A204.1 (cell line): ENCODE data around the gene DRC7.
"Not testable (repeated sequence)": the region's sequence is repeated elsewhere in the genome, so short reads cannot be mapped to it uniquely, and the experiment has no call there.

ENCODE experiments used
- FAIRE-seq: peaks from 2 replicates; lab custom pipeline; 2012; peaks lifted over from hg19 to GRCh38; lab: Jason Lieb, UNC

DRC7 gene

DNA sequence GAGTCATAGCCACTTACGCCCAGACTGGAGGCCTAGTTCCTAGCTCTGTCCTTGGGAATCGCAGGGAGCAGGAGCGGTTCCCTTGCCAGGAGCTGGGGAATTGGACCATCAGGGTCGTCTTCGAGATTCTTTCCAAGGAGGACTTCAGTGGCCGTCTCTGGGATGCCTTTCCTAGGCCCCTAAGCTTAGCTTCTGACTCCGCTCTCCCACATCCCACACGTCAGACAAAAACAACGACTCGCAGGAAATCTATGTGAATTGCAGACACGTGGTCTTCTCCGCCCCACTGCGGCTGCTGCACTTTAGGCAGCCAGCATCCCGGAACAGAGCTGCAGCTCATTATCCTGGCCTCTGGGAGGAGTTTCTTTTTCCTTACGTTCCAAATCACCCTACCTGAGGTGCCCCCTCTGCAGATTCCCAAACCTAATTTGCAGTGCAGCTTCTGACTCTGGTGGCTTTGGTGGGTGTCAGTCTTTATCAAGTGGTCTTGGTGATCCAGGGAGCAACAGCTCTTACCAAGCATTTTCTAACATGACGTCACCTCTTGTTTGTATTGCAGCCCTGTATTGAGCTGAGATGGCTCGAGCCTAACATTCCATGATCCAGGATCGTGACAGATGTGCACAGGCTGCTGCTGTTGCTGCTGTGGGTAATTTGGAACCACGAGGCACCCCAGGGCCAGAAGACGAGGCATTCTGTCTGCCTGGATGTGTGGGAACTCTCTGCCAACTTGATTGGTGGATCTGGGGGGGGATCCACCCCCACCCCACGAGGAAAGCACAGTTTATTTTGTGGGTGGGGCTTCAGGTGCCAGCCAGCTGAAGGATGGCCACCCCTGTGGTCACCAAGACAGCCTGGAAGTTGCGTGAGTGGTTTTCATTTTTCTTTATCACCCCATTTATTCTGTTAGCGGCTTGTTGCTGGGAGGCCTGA, 42.1 kb downstream of the DRC7 start:
- no peak for FAIRE-seq

DNA sequence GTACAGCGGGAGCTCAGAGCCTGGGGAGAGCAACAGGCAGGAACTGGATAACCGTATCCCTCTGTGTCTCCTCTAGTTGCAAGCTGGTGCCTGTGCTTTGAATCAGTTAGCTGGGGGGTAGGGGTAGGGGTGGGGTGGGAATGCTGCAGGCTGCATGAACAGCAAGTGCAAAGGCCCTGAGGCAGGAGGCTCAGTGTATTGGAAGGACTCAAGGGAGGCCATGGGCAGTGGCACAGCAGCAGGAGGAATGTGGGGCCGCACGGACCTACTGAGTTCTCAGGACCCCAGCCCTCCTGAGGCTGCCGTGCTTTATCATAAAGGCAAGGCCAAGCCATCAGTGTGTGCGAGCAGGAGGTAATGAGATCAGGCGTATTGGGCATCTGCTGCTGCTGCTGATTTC, 44.2 kb downstream of the DRC7 start:
- no peak for FAIRE-seq

DNA sequence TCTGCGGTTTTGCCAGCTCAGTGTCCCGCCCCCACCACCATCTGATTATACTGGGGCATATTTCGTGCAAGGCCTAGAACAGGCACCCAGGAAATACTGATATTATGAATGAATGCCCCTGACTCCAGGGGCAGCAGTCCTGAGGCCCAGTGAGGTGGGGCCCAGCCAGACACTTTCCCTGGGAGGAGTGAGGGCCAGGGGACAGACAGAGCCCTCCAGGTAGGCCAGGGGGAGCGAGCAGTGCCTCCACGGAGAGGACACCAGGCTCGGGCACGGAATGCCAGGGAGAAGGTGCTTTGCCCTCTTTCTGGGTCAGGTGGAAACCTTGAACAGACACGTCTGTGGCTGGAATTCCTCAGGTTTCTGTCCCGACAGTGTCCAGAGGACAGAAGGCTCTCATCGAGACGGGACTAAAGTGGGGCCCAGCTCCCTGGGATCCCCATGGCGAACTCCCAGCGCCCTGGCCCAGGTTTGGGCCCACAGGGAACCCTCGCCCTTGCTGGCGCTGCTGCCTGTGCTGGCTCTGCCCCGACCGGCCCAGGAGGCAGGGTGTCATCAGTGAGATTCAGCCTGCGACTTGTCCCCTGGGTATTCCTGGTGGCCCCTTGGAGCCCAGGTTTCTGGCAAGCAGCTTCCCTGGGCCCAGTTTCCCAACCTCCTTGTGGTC, 45.3 kb downstream of the DRC7 start:
- no peak for FAIRE-seq

DNA sequence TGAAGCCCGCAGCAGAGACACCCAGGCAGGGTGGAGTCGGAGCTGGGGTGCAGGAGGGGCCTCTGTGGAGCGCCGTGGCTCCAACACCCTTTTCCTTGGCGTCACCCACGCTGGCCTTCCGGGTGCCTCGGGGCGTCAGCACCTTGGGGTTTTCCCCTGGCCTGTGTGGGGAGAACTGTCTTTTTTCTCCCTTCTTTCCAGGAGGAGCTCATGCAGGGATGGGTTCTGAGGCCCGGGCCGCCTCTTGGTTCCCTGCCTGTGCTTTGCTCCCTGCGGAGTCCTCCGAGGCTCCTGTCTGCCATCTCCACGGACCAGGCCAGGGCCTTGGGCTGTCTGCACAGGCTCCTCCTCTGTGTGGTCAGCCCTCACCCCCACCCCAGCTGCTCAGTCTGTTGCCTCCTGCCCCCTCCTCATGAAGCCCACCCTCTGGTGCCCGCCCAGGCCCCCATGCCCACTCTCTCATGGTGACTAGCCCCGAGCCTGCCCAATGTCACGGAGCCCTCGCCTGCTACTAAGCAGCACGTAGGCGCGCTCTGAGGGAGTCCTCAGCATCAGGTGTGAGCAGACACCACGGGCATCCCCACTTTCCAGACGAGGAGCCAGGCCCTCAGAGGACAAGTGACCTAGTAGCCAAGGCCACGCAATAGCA, 45.9 kb downstream of the DRC7 start:
- no peak for FAIRE-seq

DNA sequence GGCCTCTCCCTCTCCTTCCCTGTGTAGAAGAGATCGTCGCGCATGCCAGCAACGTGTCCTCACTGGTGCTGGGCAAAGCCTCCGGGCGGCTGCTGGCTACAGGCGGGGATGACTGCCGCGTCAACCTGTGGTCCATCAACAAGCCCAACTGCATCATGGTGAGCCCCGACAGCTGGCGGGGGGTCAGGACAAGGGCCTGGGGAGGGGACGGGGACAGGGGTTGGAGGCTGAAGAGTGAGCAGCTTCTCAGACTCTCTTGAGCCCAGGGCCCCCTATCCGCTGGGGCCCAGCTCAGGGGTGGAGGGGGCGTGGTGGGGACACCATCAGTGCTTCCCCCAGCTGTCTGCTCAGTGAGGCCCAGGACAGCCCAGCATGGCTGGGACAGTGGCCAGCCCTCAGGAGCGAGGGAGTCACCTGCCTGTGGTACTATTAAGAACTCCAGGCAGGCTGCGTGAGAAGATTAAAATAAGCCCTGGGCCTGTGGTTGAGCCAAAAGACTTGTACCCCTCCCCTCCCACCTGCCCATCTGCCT, 47.1 kb downstream of the DRC7 start:
- FAIRE-seq: no peak

DNA sequence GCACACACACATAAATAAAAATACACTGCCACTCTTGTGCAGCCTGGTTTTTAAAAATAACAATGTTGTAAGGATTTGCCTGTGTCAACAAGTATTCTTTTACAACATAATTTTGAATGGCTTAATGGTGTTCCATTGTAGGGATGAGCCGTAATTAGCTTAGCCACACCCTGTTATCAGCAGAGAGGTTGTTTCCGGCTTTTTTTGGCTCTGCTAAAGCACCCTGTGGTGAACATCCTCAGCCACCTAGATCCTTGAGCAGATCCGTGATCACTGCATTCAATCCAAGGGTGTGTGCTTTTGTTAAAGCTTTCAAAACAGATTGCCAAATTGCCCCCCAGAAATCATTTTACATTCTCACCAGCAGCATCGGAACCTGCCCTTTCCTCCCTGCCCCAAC, 47.9 kb downstream of the DRC7 start:
- no peak for FAIRE-seq

GRCh38 chr16:57743458-57743857, 48.9 kb downstream of the DRC7 start:
- no peak for FAIRE-seq

GRCh38 chr16:57743886-57744641, 49.5 kb downstream of the DRC7 start:
- no peak for FAIRE-seq

- no peak for FAIRE-seq
Measured at GRCh38 chr16:57744642-57744903, 50.0 kb downstream of the DRC7 start.

DNA sequence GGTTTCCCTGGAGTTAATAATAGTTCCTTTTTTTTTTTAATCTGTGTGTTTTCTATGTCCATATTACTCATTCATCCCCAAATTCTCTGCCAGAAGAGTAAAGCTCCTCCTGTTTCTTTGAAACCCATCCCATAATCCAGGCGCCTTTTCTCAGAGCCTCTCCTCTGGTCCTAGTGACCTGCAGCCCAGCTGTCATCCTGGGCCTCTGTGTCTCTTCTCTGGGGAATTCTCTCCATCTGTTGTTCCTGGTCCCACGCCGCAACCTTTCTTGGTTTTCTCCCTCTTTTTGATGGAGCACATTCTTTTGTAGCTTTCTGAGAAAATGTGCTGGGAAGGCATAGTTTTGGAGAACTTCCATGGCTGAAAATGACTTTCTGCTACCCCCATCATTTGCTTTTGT, 51.2 kb downstream of the DRC7 start:
- FAIRE-seq: no peak

GRCh38 chr16:57746316-57746715, 51.7 kb downstream of the DRC7 start:
- FAIRE-seq: not testable (repeated sequence)

GRCh38 chr16:57747091-57747490, 52.5 kb downstream of the DRC7 start:
- no peak for FAIRE-seq

DNA sequence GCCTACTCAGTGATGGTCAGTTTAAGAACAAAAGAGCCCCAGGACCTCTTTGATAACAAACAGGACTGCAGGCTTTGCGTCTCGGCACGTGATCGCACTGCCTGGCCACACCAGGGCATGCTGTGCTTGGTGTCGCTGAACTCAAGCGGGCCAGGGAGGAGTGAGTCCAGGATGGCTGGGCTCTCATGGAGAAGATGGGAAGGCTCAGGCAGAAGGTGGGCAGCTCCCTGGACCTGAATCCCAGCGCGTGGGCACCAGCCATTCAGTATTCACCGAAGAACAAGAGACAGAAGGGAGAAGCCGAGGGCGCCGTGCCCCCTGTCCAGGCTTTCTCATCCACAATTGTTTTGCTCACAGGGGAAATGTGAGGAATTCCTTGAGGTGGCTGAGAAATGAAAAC, 52.9 kb downstream of the DRC7 start:
- FAIRE-seq: no peak

- FAIRE-seq: no peak
Measured at GRCh38 chr16:57747996-57748395, 53.4 kb downstream of the DRC7 start.

GRCh38 chr16:57748596-57748995, 54.0 kb downstream of the DRC7 start:
- no peak for FAIRE-seq

DNA sequence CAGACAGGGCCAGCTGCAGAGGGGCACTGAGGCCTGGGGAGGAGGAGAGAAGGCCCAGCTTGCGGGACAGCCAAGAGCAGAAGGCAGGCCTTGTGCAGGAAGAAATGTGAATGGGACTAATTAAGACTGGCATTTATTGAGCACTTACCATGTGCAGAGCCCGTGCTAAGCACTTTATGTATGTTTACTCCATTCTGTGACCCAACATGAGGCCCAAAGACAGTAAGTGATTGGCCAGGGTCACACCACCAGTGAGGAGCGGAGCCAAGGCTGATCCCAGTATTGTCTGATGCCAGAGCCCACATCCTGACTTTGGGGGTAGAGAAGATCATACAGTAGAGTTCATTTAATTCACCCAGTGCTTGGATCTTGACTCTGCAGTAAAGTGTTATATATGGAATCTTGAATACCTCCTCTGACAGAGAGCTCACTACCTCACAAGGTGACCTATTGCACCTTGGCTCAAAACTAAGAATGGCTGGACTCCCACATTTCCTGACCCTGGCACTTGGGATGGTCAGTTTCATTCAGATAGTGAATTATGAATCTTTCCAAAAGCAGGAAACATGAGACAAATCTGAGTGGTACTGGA, 54.6 kb downstream of the DRC7 start:
- no peak for FAIRE-seq

- no peak for FAIRE-seq
Measured at GRCh38 chr16:57749856-57750452, 55.3 kb downstream of the DRC7 start.

DNA sequence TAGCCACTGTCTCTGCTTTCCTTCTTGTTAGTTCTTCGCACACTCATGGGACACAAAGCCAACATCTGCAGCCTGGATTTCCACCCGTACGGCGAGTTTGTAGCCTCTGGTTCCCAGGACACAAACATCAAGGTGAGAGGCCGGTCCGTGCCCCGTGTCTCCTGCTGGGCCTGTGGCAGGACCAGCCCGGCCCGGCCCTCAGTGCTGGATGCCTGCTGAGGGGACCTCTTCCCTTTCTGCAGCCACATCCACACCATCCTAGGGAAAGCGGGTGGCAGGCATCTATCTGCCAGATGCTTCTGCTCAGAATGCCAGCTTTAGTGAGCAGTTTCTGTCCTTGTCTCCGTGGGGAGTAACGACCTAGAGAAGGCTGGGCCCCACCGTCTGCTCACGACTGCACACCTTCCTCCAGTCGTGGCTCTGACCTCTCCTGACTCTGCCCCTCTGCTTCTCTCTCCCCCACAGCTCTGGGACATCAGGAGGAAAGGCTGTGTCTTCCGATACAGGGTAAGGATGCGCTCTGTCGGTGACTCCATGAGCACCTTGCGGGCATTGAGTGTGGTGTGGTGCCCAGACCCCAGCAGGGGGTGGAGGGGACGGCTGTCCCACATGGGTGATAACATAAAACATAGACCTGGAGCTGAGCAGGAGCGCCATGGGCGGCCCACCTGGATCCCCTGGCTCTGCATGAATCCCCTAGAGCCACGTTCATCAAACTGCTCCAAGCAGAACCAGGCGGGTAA, 56.4 kb downstream of the DRC7 start:
- FAIRE-seq: no peak

GRCh38 chr16:57751539-57752202, 57.1 kb downstream of the DRC7 start:
- FAIRE-seq: no peak

- FAIRE-seq: no peak
Measured at GRCh38 chr16:57752203-57752580, 57.6 kb downstream of the DRC7 start.
